ENCODE results near the gene G3BP2. TPM values are rescaled to one million over a fixed set of nuclear protein-coding genes. Genes with fewer than 3 reads are reported as not detected.

The G3BP2 gene
- total and polyA plus RNA-seq, 2 experiments from 2014 or later: 103 to 411 TPM

GRCh38 chr4:75658876-75659275, 14.3 kb downstream of the G3BP2 start (continued):
- no peak for TF ChIP-seq CTCF (conservative IDR thresholded peaks at IDR 0.05; ENCODE audit: low read depth in 2 of 2)
- TF ChIP-seq JUNB (IDR thresholded peaks at IDR 0.05; ENCODE audit: unreplicated experiment): no peak
- TF ChIP-seq STAT1 (IDR thresholded peaks at IDR 0.05; ENCODE audit: unreplicated experiment): no peak
- TF ChIP-seq NANOG (IDR thresholded peaks at IDR 0.05; ENCODE audit: borderline replicate concordance): no peak

DNA sequence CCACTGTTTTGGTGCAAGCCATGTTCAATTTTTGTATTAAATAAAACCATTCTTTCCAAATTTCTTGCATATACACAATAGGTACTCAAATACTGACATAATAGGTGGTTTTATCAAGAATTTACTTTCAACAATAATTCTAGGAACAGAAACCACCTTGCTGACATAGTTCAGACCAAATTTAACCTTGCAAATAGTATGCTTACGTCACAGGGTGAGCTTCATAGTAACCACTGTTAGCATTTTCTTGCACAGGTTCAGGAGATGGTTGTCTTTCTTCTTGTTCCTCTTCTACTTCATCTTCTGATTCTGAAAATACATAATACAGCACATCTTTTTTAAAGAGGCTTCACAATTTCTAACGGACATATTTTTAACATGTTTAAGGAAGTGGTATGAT, 17.6 kb downstream of the G3BP2 start:
- Histone ChIP-seq H4K20me1 (replicated peaks; ENCODE audit: insufficient read depth) (peaks cover 29% of the 10 kb centered on the region), H3F3A (replicated peaks; ENCODE audit: low read depth) (peaks cover 7% of the 10 kb centered on the region), H3K79me2 (replicated peaks; ENCODE audit: insufficient read depth) (peaks cover 99% of the 10 kb centered on the region), H3K4me1 (ENCODE audit: insufficient read depth) (no peaks in the 10 kb centered on the region; the same call in 1 of the 2 replicates), H3K9me2 (ENCODE audit: insufficient read depth) (no peaks in the 10 kb centered on the region), H2AFZ (no peak overlapping the region), H3K27me3 (ENCODE audit: insufficient read depth) (no peaks in the 10 kb centered on the region), H3K4me2 (no peak overlapping the region), H3K36me3 (ENCODE audit: insufficient read depth) (peaks cover 81% of the 10 kb centered on the region), H3K4me3 (no peak overlapping the region), H3K27ac (ENCODE audit: low read depth) (peak overlapping the region; percentile 35; the same call in 1 of the 2 replicates)
- Mint-ChIP-seq H3K36me3 (ENCODE audit: low read depth) (peaks cover 89% of the 10 kb centered on the region), H3K27me3 (ENCODE audit: insufficient read depth, low read depth, poor library complexity) (no peaks in the 10 kb centered on the region), H3K27ac (no peak overlapping the region), H3K4me3 (no peak overlapping the region), H3K9me3 (no peaks in the 10 kb centered on the region), H3K4me1 (peaks cover 16% of the 10 kb centered on the region)
- no peak for DNase-seq (ENCODE audit: low spot score)
- ATAC-seq: no peak
- TF ChIP-seq, protein P1, sequence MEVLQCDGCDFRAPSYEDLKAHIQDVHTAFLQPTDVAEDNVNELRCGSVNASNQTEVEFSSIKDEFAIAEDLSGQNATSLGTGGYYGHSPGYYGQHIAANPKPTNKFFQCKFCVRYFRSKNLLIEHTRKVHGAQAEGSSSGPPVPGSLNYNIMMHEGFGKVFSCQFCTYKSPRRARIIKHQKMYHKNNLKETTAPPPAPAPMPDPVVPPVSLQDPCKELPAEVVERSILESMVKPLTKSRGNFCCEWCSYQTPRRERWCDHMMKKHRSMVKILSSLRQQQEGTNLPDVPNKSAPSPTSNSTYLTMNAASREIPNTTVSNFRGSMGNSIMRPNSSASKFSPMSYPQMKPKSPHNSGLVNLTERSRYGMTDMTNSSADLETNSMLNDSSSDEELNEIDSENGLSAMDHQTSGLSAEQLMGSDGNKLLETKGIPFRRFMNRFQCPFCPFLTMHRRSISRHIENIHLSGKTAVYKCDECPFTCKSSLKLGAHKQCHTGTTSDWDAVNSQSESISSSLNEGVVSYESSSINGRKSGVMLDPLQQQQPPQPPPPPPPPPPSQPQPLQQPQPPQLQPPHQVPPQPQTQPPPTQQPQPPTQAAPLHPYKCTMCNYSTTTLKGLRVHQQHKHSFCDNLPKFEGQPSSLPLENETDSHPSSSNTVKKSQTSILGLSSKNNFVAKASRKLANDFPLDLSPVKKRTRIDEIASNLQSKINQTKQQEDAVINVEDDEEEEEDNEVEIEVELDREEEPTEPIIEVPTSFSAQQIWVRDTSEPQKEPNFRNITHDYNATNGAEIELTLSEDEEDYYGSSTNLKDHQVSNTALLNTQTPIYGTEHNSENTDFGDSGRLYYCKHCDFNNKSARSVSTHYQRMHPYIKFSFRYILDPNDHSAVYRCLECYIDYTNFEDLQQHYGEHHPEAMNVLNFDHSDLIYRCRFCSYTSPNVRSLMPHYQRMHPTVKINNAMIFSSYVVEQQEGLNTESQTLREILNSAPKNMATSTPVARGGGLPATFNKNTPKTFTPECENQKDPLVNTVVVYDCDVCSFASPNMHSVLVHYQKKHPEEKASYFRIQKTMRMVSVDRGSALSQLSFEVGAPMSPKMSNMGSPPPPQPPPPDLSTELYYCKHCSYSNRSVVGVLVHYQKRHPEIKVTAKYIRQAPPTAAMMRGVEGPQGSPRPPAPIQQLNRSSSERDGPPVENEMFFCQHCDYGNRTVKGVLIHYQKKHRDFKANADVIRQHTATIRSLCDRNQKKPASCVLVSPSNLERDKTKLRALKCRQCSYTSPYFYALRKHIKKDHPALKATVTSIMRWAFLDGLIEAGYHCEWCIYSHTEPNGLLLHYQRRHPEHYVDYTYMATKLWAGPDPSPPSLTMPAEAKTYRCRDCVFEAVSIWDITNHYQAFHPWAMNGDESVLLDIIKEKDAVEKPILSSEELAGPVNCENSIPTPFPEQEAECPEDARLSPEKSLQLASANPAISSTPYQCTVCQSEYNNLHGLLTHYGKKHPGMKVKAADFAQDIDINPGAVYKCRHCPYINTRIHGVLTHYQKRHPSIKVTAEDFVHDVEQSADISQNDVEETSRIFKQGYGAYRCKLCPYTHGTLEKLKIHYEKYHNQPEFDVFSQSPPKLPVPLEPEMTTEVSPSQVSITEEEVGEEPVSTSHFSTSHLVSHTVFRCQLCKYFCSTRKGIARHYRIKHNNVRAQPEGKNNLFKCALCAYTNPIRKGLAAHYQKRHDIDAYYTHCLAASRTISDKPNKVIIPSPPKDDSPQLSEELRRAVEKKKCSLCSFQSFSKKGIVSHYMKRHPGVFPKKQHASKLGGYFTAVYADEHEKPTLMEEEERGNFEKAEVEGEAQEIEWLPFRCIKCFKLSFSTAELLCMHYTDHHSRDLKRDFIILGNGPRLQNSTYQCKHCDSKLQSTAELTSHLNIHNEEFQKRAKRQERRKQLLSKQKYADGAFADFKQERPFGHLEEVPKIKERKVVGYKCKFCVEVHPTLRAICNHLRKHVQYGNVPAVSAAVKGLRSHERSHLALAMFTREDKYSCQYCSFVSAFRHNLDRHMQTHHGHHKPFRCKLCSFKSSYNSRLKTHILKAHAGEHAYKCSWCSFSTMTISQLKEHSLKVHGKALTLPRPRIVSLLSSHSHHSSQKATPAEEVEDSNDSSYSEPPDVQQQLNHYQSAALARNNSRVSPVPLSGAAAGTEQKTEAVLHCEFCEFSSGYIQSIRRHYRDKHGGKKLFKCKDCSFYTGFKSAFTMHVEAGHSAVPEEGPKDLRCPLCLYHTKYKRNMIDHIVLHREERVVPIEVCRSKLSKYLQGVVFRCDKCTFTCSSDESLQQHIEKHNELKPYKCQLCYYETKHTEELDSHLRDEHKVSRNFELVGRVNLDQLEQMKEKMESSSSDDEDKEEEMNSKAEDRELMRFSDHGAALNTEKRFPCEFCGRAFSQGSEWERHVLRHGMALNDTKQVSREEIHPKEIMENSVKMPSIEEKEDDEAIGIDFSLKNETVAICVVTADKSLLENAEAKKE (CRISPR knock-in tag; IDR thresholded peaks at IDR 0.05): no peak
- no peak for TF ChIP-seq ZNF114 (CRISPR knock-in tag; IDR thresholded peaks at IDR 0.05)
- TF ChIP-seq CREB1 (CRISPR knock-in tag; IDR thresholded peaks at IDR 0.05; ENCODE audit: low read depth): no peak
- TF ChIP-seq, protein P2, sequence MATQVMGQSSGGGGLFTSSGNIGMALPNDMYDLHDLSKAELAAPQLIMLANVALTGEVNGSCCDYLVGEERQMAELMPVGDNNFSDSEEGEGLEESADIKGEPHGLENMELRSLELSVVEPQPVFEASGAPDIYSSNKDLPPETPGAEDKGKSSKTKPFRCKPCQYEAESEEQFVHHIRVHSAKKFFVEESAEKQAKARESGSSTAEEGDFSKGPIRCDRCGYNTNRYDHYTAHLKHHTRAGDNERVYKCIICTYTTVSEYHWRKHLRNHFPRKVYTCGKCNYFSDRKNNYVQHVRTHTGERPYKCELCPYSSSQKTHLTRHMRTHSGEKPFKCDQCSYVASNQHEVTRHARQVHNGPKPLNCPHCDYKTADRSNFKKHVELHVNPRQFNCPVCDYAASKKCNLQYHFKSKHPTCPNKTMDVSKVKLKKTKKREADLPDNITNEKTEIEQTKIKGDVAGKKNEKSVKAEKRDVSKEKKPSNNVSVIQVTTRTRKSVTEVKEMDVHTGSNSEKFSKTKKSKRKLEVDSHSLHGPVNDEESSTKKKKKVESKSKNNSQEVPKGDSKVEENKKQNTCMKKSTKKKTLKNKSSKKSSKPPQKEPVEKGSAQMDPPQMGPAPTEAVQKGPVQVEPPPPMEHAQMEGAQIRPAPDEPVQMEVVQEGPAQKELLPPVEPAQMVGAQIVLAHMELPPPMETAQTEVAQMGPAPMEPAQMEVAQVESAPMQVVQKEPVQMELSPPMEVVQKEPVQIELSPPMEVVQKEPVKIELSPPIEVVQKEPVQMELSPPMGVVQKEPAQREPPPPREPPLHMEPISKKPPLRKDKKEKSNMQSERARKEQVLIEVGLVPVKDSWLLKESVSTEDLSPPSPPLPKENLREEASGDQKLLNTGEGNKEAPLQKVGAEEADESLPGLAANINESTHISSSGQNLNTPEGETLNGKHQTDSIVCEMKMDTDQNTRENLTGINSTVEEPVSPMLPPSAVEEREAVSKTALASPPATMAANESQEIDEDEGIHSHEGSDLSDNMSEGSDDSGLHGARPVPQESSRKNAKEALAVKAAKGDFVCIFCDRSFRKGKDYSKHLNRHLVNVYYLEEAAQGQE (IDR thresholded peaks at IDR 0.05; ENCODE audit: unreplicated experiment): no peak
- TF ChIP-seq, protein P3, sequence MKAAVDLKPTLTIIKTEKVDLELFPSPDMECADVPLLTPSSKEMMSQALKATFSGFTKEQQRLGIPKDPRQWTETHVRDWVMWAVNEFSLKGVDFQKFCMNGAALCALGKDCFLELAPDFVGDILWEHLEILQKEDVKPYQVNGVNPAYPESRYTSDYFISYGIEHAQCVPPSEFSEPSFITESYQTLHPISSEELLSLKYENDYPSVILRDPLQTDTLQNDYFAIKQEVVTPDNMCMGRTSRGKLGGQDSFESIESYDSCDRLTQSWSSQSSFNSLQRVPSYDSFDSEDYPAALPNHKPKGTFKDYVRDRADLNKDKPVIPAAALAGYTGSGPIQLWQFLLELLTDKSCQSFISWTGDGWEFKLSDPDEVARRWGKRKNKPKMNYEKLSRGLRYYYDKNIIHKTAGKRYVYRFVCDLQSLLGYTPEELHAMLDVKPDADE (IDR thresholded peaks at IDR 0.05): no peak
- TF ChIP-seq EZH2phosphoT487 (IDR thresholded peaks at IDR 0.05; ENCODE audit: unreplicated experiment): no peak
- no peak for TF ChIP-seq JUNB (IDR thresholded peaks at IDR 0.05; ENCODE audit: unreplicated experiment)
- no peak for TF ChIP-seq ZNF331 (CRISPR knock-in tag; IDR thresholded peaks at IDR 0.05; ENCODE audit: low read depth)
- TF ChIP-seq POLR2AphosphoS5 (IDR thresholded peaks at IDR 0.05; ENCODE audit: low read depth): no peak
- TF ChIP-seq EZH2 (IDR thresholded peaks at IDR 0.05; ENCODE audit: low read depth, unreplicated experiment): no peak
- no peak for TF ChIP-seq STAT1 (IDR thresholded peaks at IDR 0.05; ENCODE audit: unreplicated experiment)
